ENCODE measurements around the gene BRWD1.

- TF ChIP-seq, protein P1, sequence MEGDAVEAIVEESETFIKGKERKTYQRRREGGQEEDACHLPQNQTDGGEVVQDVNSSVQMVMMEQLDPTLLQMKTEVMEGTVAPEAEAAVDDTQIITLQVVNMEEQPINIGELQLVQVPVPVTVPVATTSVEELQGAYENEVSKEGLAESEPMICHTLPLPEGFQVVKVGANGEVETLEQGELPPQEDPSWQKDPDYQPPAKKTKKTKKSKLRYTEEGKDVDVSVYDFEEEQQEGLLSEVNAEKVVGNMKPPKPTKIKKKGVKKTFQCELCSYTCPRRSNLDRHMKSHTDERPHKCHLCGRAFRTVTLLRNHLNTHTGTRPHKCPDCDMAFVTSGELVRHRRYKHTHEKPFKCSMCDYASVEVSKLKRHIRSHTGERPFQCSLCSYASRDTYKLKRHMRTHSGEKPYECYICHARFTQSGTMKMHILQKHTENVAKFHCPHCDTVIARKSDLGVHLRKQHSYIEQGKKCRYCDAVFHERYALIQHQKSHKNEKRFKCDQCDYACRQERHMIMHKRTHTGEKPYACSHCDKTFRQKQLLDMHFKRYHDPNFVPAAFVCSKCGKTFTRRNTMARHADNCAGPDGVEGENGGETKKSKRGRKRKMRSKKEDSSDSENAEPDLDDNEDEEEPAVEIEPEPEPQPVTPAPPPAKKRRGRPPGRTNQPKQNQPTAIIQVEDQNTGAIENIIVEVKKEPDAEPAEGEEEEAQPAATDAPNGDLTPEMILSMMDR (IDR thresholded peaks at IDR 0.05), result no peak
- no peak for TF ChIP-seq POLR2AphosphoS5 (IDR thresholded peaks at IDR 0.05; ENCODE audit: insufficient read depth in 1 of 2, low read depth in 1 of 2)
Observed at GRCh38 chr21:39315603-39316445, 2.4 kb upstream of the BRWD1 start.

Measured in vagina (tissue), 2 donors.